Activated naive CD4-positive, alpha-beta T cell treated with anti-CD3 and anti-CD28 coated beads, Interleukin-2, amount 50 U/mL, for 24 hours (primary cell): ENCODE results near the gene SLMAP.

Source experiments
- H3K27ac Mint-ChIP-seq: one replicate; pipeline ENCODE4 v1.8.0; 2021; ENCODE audit warnings: mild to moderate bottlenecking, mixed read lengths
- H3K27me3 Mint-ChIP-seq: one replicate; pipeline ENCODE4 v1.8.0; 2021; ENCODE audit warnings: mixed read lengths
- H3K36me3 Mint-ChIP-seq: one replicate; pipeline ENCODE4 v1.8.0; 2021; ENCODE audit warnings: mixed read lengths
- H3K4me1 Mint-ChIP-seq: one replicate; pipeline ENCODE4 v1.8.0; 2021; ENCODE audit warnings: mixed read lengths
- H3K4me3 Mint-ChIP-seq: one replicate; pipeline ENCODE4 v1.8.0; 2021; ENCODE audit warnings: mild to moderate bottlenecking, mixed read lengths
- H3K9me3 Mint-ChIP-seq: one replicate; pipeline ENCODE4 v1.8.0; 2021; ENCODE audit warnings: mixed read lengths

Gene SLMAP

DNA sequence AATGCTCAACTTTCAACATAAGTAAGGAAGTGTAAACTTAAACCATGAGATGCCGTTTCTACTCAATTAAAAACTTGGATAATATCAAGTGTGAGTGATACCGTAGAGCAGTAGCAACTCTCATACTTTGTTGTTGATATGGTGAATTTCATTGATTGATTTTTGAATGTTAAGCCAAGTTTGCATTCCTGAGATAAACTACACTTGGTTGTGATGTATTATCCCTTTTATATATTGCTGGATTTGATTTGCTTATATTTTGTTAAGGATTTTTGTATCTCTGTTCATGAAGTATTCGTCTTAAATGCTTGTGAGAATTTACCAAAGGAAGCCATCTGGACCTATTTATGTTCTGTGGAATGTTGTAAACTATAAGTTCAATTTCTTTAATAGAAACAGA lies 21.7 kb downstream of the SLMAP start:
- Mint-ChIP-seq H3K9me3 (no peaks in the 10 kb centered on the region), H3K27ac (no peak overlapping the region), H3K36me3 (peaks cover 11% of the 10 kb centered on the region), H3K4me3 (no peak overlapping the region), H3K27me3 (no peaks in the 10 kb centered on the region), H3K4me1 (peaks cover 32% of the 10 kb centered on the region)

DNA sequence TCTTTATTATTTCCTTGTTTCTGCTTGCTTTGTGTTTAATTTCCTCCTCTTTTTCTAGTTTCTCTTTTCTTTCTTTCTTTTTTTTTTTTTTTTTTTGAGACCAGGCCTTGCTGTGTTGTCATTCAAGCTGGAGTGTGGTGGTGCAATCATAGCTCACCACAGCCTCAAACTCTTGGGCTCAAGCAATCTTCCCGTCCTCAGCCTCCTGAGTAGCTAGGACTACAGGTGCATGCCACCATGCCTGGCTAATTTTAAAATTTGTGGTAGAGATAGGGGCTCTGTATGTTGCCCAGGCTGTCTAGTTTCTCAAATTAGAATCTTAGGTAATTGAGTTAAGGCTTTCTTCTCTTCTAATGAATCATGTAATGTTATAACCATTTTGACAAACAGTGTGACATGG lies 22.4 kb downstream of the SLMAP start:
- H3K9me3 Mint-ChIP-seq: no peaks in the 10 kb centered on the region
- H3K27ac Mint-ChIP-seq: no peak overlapping the region
- peaks cover 18% of the 10 kb centered on the region for H3K36me3 Mint-ChIP-seq
- no peaks in the 10 kb centered on the region for H3K27me3 Mint-ChIP-seq
- H3K4me3 Mint-ChIP-seq: no peak overlapping the region
- peaks cover 32% of the 10 kb centered on the region for H3K4me1 Mint-ChIP-seq

GRCh38 chr3:57779666-57780065 lies 23.6 kb downstream of the SLMAP start:
- no peaks in the 10 kb centered on the region for H3K9me3 Mint-ChIP-seq
- peaks cover 41% of the 10 kb centered on the region for H3K4me1 Mint-ChIP-seq
- peaks cover 18% of the 10 kb centered on the region for H3K36me3 Mint-ChIP-seq
- H3K27me3 Mint-ChIP-seq: no peaks in the 10 kb centered on the region
- no peak overlapping the region for H3K4me3 Mint-ChIP-seq
- no peak overlapping the region for H3K27ac Mint-ChIP-seq

DNA sequence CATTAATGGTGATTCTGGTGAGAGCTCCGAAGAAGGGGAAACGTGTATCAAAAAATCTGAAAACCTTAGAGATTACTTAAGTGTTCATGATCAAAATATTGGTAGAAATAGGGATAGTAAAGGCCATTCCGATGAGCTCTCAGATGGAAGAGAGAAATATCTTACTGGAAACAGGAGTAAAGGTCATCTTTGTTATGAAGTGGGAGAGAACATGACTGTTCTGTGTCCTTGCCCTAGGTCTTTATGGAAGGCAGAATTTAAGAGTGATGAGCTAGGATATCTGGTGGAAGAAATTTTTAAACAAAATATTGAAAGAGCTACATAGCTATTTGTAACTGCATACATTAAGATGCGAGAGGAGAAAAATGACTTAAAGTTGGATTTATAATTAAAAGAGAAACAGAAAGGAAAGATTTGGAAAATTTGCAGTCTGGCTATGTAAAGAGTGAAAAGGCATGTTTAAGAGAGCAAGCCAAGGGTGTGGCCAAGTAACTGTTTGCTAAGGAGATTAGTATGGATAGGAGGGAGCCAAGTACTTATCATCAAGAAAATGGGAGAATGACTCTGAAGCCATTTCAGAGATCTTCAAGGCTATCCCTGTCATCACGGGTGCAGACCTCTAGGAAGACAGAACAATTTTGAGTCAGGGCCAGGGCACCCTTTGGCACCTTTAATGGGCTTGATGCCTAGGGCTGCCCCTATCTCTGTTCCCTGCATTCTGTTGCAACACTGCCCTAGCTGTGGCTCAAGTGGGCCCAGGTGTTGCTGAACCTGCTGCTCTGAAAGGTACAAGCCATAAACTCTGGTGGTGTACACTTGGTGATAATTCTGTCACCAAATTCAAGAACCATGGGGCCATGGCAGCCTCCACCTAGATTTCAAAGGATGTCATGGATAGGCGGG lies 27.3 kb downstream of the SLMAP start:
- no peaks in the 10 kb centered on the region for H3K27me3 Mint-ChIP-seq
- H3K4me3 Mint-ChIP-seq: no peak overlapping the region
- no peaks in the 10 kb centered on the region for H3K9me3 Mint-ChIP-seq
- no peak overlapping the region for H3K27ac Mint-ChIP-seq
- peaks cover 17% of the 10 kb centered on the region for H3K36me3 Mint-ChIP-seq
- peaks cover 42% of the 10 kb centered on the region for H3K4me1 Mint-ChIP-seq

- H3K27me3 Mint-ChIP-seq: no peaks in the 10 kb centered on the region
- H3K4me1 Mint-ChIP-seq: peaks cover 36% of the 10 kb centered on the region
- H3K4me3 Mint-ChIP-seq: no peak overlapping the region
- no peak overlapping the region for H3K27ac Mint-ChIP-seq
- peaks cover 14% of the 10 kb centered on the region for H3K36me3 Mint-ChIP-seq
- H3K9me3 Mint-ChIP-seq: no peaks in the 10 kb centered on the region
Measured at GRCh38 chr3:57784089-57784735, 28.1 kb downstream of the SLMAP start.

DNA sequence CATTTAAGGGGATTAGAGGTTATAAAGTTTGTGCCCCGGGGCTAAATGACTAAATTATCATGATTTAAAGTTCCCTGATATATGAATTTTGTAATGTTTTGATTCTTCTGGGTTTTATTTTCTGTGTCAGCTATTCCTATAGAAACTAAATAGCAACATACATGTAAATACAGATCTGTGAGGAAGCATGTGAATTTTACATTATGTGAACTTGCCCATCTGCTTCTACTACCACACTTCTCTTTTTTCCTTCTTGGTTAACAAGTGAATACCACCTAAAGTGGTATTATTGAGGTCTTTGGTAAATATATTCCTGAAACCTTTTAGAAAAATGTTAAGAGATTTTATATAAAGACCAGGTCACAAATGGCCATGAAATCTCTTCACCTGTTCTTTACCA lies 29.3 kb downstream of the SLMAP start:
- H3K27me3 Mint-ChIP-seq: no peaks in the 10 kb centered on the region
- H3K4me3 Mint-ChIP-seq: no peak overlapping the region
- peaks cover 41% of the 10 kb centered on the region for H3K4me1 Mint-ChIP-seq
- peaks cover 14% of the 10 kb centered on the region for H3K36me3 Mint-ChIP-seq
- H3K9me3 Mint-ChIP-seq: no peaks in the 10 kb centered on the region
- no peak overlapping the region for H3K27ac Mint-ChIP-seq

GRCh38 chr3:57787867-57788623 lies 31.9 kb downstream of the SLMAP start:
- H3K27me3 Mint-ChIP-seq: no peaks in the 10 kb centered on the region
- no peak overlapping the region for H3K27ac Mint-ChIP-seq
- H3K4me1 Mint-ChIP-seq: peaks cover 41% of the 10 kb centered on the region
- H3K9me3 Mint-ChIP-seq: no peaks in the 10 kb centered on the region
- peaks cover 5% of the 10 kb centered on the region for H3K36me3 Mint-ChIP-seq
- H3K4me3 Mint-ChIP-seq: no peak overlapping the region

DNA sequence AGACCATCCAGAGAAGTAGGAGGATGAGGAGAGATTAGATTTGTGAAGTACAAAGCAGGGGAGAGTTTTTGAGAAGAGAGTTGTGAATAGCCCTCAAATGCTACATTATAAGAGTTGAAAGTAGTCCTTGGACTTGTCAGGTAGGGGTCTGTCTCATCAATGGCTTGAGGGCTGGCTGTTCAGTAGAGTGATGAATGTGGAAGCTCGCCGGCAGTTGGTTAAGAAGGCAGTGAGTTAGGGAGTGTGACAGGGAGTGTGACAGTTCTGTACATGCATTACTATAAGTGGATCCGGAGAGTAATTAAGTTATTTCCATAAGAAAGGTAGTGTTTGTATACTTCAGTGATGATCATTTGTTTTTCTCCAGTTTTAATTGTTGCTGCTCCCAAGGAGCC lies 32.5 kb downstream of the SLMAP start:
- Mint-ChIP-seq H3K4me1 (peaks cover 41% of the 10 kb centered on the region), H3K9me3 (no peaks in the 10 kb centered on the region), H3K27ac (no peak overlapping the region), H3K4me3 (no peak overlapping the region), H3K36me3 (no peaks in the 10 kb centered on the region), H3K27me3 (no peaks in the 10 kb centered on the region)

- H3K4me3 Mint-ChIP-seq: no peak overlapping the region
- no peaks in the 10 kb centered on the region for H3K27me3 Mint-ChIP-seq
- no peak overlapping the region for H3K27ac Mint-ChIP-seq
- H3K4me1 Mint-ChIP-seq: peaks cover 39% of the 10 kb centered on the region
- peaks cover 1% of the 10 kb centered on the region for H3K36me3 Mint-ChIP-seq
- no peaks in the 10 kb centered on the region for H3K9me3 Mint-ChIP-seq
Measured at GRCh38 chr3:57791245-57791644, 35.1 kb downstream of the SLMAP start.

DNA sequence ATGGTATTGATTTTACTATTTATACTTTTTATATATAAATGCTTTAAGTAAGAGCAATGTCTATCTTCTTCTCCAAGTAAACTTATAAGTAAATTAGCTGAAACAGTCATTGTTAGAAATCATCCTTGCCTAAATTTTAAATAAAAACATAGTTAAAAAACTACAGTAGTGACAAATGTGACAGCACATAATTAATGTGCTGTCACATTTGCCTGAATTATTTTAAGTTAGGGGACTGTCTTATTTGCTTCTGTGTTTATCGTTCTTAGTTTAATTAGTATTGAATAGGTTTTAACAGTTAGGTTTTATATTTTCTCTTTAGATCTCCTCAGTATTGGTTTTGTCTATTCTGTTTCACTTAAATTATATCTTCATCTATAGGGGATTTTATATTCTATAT lies 36.1 kb downstream of the SLMAP start:
- Mint-ChIP-seq H3K27me3 (no peaks in the 10 kb centered on the region), H3K9me3 (no peaks in the 10 kb centered on the region), H3K4me1 (peaks cover 45% of the 10 kb centered on the region), H3K36me3 (peaks cover 1% of the 10 kb centered on the region), H3K4me3 (no peak overlapping the region), H3K27ac (no peak overlapping the region)

GRCh38 chr3:57793737-57794187 lies 37.7 kb downstream of the SLMAP start:
- no peaks in the 10 kb centered on the region for H3K9me3 Mint-ChIP-seq
- H3K27me3 Mint-ChIP-seq: no peaks in the 10 kb centered on the region
- H3K36me3 Mint-ChIP-seq: peaks cover 1% of the 10 kb centered on the region
- H3K4me1 Mint-ChIP-seq: peaks cover 60% of the 10 kb centered on the region
- peak overlapping the region; percentile 69 for H3K27ac Mint-ChIP-seq
- H3K4me3 Mint-ChIP-seq: peak overlapping the region; percentile 23

DNA sequence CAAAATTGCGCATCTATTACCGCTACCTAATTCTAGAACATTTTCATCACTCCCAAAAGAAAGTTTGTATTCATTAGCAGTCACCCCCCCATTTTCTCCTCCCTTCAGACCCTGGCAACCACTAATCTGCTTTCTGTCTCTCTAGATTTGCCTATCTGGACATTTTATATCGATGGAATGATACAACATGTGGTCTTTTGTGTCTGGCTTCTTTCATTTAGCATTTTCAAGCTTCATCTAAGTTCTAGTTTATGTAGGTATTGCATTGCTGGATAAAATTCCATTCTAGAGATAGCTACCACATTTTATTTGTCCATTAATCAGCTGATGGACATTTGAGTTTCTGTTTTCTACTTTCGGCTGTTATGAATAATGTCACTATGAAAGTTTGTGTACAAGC lies 38.4 kb downstream of the SLMAP start:
- no peak overlapping the region for H3K4me3 Mint-ChIP-seq
- H3K4me1 Mint-ChIP-seq: peaks cover 60% of the 10 kb centered on the region
- H3K9me3 Mint-ChIP-seq: no peaks in the 10 kb centered on the region
- H3K27me3 Mint-ChIP-seq: no peaks in the 10 kb centered on the region
- H3K36me3 Mint-ChIP-seq: peaks cover 1% of the 10 kb centered on the region
- H3K27ac Mint-ChIP-seq: no peak overlapping the region

DNA sequence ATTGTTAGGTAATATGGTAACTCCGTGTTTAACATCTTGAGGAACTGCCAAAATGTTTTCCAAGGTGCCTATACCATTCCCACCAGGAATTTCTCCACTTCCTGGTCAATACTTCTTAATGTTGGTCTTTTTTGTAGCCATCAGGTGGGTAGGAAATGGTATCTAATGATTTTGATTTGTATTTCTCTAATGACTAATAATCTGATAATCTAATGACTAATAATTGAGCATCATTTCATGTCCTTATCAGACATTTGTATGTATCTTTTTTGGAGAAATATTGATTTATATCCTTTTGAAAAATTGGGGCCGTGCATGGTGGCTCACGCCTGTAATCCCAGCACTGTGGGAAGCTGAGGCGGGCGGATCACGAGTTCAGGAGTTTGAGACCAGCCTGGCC lies 38.8 kb downstream of the SLMAP start:
- H3K9me3 Mint-ChIP-seq: no peaks in the 10 kb centered on the region
- peaks cover 1% of the 10 kb centered on the region for H3K36me3 Mint-ChIP-seq
- no peak overlapping the region for H3K4me3 Mint-ChIP-seq

DNA sequence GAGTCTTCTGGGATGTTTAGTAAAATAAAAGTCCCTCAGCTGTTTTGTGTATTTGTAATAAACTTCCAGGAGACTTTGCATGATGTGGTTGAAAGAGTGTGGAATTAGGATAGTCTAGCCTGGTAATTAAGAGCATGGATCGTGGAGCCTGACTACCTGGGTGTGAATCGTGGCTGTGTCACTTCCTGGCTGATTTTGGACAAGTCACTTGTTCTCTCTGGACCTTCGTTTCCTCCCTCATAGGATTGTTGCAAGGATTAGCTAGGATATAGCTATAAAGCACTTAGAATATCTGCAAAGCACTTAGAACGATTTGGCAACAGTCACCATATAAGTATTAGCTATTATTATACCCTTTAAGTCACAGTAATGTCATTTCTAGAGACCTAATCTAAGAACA lies 40.2 kb downstream of the SLMAP start:
- Mint-ChIP-seq H3K4me3 (no peak overlapping the region), H3K9me3 (no peaks in the 10 kb centered on the region), H3K27me3 (no peaks in the 10 kb centered on the region), H3K4me1 (peaks cover 60% of the 10 kb centered on the region), H3K36me3 (peaks cover 5% of the 10 kb centered on the region), H3K27ac (peak overlapping the region; percentile 57)

More for the DNA sequence above, 38.8 kb downstream of the SLMAP start:
- no peaks in the 10 kb centered on the region for H3K27me3 Mint-ChIP-seq
- H3K4me1 Mint-ChIP-seq: peaks cover 59% of the 10 kb centered on the region
- H3K27ac Mint-ChIP-seq: no peak overlapping the region

DNA sequence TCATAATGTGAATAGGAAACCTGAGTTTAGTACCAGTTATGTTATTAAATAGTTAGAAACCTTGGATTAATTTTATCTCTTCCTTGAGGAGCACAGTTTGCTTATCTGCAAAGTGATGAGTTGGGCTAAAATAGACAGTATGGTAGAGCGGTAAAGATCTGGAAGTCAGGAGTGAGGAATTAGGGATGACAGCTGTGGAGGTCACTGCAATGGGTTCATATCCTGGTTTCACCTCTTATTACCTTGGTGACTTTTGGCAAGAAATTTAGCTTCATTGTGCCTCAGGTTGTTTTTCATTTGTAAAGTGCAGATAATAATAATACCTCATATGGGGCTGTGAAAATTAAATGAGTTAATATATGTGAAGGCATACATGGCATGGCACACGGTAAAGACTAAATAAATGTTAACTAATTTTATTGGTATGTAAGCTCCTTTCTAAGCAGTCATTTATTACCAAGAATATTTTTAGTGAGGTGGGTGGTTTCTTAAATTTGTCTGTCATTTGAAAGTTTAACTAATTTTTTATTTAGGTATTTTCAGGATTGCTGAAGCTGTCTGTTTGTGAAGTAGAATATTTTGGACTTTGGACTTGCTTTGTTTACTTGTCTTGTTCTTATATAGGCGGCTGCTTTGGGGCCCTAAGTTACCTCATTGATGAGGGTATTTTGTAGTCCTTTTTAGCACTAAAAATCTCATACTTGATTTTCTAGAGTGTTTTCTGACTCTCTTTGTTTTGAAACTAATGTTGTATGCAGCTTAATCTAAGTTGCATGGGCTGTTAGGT lies 41.8 kb downstream of the SLMAP start:
- peaks cover 73% of the 10 kb centered on the region for H3K4me1 Mint-ChIP-seq

More for the DNA sequence above, 41.8 kb downstream of the SLMAP start:
- H3K9me3 Mint-ChIP-seq: no peaks in the 10 kb centered on the region
- H3K27me3 Mint-ChIP-seq: no peaks in the 10 kb centered on the region
- H3K36me3 Mint-ChIP-seq: peaks cover 5% of the 10 kb centered on the region
- H3K27ac Mint-ChIP-seq: no peak overlapping the region
- no peak overlapping the region for H3K4me3 Mint-ChIP-seq
